ENCODE measurements around the gene ADCY3. TPM values are rescaled to one million over a fixed set of nuclear protein-coding genes. Genes with fewer than 3 reads are reported as not detected.

The ADCY3 gene
- total RNA-seq, 1 experiment from 2014 or later = 50.3 TPM

DNA sequence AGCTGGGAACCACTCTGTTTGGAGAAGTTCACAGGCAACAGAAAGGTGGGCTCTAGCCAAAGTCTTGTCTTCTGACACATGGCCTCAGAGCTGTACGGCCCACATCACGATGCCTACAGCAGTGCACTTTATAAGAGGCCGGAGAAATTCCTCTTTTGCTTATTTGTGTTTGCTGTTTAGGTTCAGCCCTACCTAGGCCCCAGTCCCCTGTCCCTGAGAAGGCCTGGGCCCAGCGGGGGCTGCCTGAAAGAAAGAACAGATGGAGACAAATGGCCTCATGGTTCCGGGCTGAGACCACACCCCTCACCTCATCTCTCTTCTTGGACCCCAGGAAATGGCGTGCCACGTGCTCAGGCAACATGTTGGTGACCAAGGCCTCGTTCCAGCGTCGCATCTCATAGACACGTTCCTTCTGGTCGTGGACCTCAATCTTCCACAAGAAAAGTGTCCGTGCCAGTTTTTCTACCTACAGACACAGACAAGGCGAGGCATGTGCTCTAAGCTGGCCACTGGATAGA lies 95.9 kb downstream of the ADCY3 start:
- no peak overlapping the region for H3K27ac Mint-ChIP-seq (ENCODE audit: low read depth, unreplicated experiment)
- no peaks in the 10 kb centered on the region for H3K9me3 Mint-ChIP-seq (ENCODE audit: unreplicated experiment)
- CTCF ChIA-PET = interaction anchor here (0.6 to 8.1 kb wide), 9 partner anchors 11 to 415 kb away, joined by 3 to 108 read pairs (median 3); partner anchors contain the start of genes CENPO and PTRHD1
- peaks cover 40% of the 10 kb centered on the region for H3K36me3 Mint-ChIP-seq (ENCODE audit: insufficient read depth, unreplicated experiment)
- no peaks in the 10 kb centered on the region for H3K4me1 Mint-ChIP-seq (ENCODE audit: insufficient read depth, unreplicated experiment)
- DNase-seq (ENCODE audit: unreplicated experiment) = no peak
- intact Hi-C loops (cut with micrococcal nuclease) = loop anchor here (10.0 kb wide), 1 partner anchor 599 kb away; no protein-coding TSS in a partner anchor
- no TSS peak for BruUV-seq (replicated peaks)
- no peaks in the 10 kb centered on the region for H3K27me3 Mint-ChIP-seq (ENCODE audit: insufficient read depth, unreplicated experiment)
- POLR2A ChIA-PET = no interaction called here
- TF ChIP-seq, protein P1, sequence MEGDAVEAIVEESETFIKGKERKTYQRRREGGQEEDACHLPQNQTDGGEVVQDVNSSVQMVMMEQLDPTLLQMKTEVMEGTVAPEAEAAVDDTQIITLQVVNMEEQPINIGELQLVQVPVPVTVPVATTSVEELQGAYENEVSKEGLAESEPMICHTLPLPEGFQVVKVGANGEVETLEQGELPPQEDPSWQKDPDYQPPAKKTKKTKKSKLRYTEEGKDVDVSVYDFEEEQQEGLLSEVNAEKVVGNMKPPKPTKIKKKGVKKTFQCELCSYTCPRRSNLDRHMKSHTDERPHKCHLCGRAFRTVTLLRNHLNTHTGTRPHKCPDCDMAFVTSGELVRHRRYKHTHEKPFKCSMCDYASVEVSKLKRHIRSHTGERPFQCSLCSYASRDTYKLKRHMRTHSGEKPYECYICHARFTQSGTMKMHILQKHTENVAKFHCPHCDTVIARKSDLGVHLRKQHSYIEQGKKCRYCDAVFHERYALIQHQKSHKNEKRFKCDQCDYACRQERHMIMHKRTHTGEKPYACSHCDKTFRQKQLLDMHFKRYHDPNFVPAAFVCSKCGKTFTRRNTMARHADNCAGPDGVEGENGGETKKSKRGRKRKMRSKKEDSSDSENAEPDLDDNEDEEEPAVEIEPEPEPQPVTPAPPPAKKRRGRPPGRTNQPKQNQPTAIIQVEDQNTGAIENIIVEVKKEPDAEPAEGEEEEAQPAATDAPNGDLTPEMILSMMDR (IDR thresholded peaks at IDR 0.05; ENCODE audit: unreplicated experiment) = no peak
- H3K4me3 Mint-ChIP-seq (ENCODE audit: unreplicated experiment) = no peak overlapping the region

DNA sequence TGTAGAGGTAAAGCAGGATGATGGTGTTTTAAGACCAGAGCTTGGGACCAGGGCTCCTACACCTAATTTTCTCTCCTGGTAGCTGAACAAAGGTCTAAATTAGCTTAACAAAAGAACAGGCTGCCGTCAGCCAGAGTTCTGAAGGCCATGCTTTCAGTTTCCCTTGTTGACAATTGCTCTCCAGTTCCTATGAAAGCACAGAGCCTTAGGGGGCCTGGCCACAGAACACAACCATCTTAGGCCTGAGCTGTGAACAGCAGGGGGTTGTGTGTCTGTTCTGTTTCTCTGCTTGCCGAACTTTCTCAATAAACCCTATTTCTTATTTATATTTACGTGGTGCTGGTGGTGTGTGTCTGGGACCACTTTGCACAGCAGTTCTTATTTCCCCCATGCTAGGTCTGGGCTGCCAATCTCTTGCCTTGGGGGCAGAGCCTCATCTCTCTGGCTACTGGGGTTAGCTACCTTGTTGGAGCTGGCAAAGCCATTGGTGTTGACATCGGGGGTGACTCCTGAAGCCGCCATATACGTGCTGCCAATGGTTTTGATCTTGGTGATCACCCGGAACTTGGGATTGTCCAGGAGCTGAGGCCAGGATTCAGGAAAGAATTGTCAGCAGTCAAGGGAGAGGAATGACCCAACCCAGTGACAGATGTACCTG lies 97.9 kb downstream of the ADCY3 start:
- H3K36me3 Mint-ChIP-seq (ENCODE audit: insufficient read depth, unreplicated experiment) = peaks cover 43% of the 10 kb centered on the region

DNA sequence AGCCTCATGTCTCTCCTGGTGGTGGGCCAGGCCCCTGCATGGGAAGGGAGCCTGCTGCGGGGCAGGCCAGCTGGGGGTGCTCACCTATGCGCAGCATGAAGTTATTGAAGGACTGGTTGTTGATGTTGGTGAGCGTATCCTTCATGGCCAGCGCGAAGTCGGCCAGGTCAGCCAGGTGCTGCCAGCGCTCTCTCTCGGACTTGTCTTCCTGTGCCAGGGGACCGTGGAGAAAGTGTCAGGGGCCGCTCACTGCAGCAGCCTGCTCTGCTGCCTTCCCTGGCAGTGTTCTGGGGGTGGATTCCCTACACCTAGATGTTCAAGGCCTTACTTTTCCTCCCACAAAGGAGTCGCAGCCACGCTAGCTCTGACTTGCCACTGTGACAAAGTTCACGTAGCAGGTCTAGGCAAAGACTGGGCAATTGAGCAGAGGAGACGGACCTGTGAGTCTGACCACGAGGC lies 98.6 kb downstream of the ADCY3 start:
- ChIA-PET POLR2A (no interaction called here), CTCF (interaction anchor here (0.8 to 0.9 kb wide), 2 partner anchors 10 to 411 kb away, joined by 3 to 5 read pairs; no protein-coding TSS in a partner anchor)
- no peak overlapping the region for H3K4me3 Mint-ChIP-seq (ENCODE audit: unreplicated experiment)
- TF ChIP-seq, protein P1 (IDR thresholded peaks at IDR 0.05; ENCODE audit: unreplicated experiment) = no peak
- BruUV-seq (replicated peaks) = no TSS peak
- peaks cover 50% of the 10 kb centered on the region for H3K36me3 Mint-ChIP-seq (ENCODE audit: insufficient read depth, unreplicated experiment)
- no peak for DNase-seq (ENCODE audit: unreplicated experiment)
- H3K27me3 Mint-ChIP-seq (ENCODE audit: insufficient read depth, unreplicated experiment) = no peaks in the 10 kb centered on the region
- H3K27ac Mint-ChIP-seq (ENCODE audit: low read depth, unreplicated experiment) = no peak overlapping the region
- intact Hi-C loops (cut with micrococcal nuclease) = loop anchor here (10.0 kb wide), 1 partner anchor 597 kb away; no protein-coding TSS in a partner anchor
- no peaks in the 10 kb centered on the region for H3K4me1 Mint-ChIP-seq (ENCODE audit: insufficient read depth, unreplicated experiment)
- H3K9me3 Mint-ChIP-seq (ENCODE audit: unreplicated experiment) = no peaks in the 10 kb centered on the region

More for the DNA sequence above, 97.9 kb downstream of the ADCY3 start:
- intact Hi-C loops (cut with micrococcal nuclease) = loop anchor here (10.0 kb wide), 1 partner anchor 597 kb away; no protein-coding TSS in a partner anchor
- Mint-ChIP-seq H3K4me1 (ENCODE audit: insufficient read depth, unreplicated experiment) (no peaks in the 10 kb centered on the region), H3K4me3 (ENCODE audit: unreplicated experiment) (no peak overlapping the region), H3K27ac (ENCODE audit: low read depth, unreplicated experiment) (no peak overlapping the region), H3K9me3 (ENCODE audit: unreplicated experiment) (no peaks in the 10 kb centered on the region), H3K27me3 (ENCODE audit: insufficient read depth, unreplicated experiment) (no peaks in the 10 kb centered on the region)
- TF ChIP-seq, protein P1 (IDR thresholded peaks at IDR 0.05; ENCODE audit: unreplicated experiment) = no peak
- CTCF ChIA-PET = interaction anchor here (0.9 kb wide), 1 partner anchor 412 kb away, joined by 5 read pairs; no protein-coding TSS in a partner anchor
- POLR2A ChIA-PET = no interaction called here
- DNase-seq (ENCODE audit: unreplicated experiment) = no peak
- BruUV-seq (replicated peaks) = no TSS peak

DNA sequence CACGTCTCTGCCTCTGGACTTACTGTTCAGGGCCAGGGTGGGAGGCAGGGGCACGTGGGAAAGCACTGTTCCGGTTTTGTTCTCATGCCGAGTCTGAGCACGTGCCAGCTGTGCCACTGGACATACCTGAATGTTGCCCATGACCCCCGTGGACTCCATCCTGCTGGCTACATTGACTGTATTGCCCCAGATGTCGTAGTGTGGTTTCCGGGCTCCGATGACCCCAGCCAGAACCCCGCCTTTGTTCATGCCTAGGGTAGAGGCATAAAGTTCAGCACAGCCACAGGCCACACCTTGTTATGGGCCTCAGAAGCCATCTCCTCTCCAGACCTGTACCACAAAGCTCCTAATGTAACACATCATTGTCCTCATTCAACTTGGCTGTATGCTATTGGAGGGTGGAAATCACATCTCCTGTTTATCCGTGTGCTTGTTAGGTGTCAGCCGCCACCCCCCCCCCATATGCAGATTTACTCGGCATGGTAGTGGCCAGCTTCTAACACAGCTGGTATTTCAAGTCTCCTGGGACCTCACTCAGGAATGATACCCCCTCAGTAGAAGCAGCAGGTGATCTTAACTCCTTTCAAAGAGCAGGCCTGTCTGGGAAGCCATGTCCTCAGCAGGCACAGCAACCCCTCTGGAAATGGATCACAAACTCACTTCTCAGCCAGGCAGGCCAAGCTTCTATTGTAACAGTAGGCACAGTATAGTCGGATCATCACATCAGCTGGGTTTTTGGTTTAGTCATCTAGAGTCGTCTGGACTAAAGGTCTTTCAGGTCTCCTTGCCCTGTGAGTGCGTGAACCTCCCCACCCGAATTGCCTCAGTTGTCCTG lies 99.2 kb downstream of the ADCY3 start:
- Mint-ChIP-seq H3K4me1 (ENCODE audit: insufficient read depth, unreplicated experiment) (no peaks in the 10 kb centered on the region), H3K36me3 (ENCODE audit: insufficient read depth, unreplicated experiment) (peaks cover 55% of the 10 kb centered on the region), H3K27me3 (ENCODE audit: insufficient read depth, unreplicated experiment) (no peaks in the 10 kb centered on the region), H3K27ac (ENCODE audit: low read depth, unreplicated experiment) (no peak overlapping the region), H3K4me3 (ENCODE audit: unreplicated experiment) (no peak overlapping the region), H3K9me3 (ENCODE audit: unreplicated experiment) (no peaks in the 10 kb centered on the region)
- intact Hi-C loops (cut with micrococcal nuclease) = loop anchor here (10.0 kb wide), 1 partner anchor 596 kb away; no protein-coding TSS in a partner anchor
- ChIA-PET POLR2A (no interaction called here), CTCF (interaction anchor here (0.8 to 1.5 kb wide), 2 partner anchors 11 to 411 kb away, joined by 3 to 6 read pairs; no protein-coding TSS in a partner anchor)
- no peak for DNase-seq (ENCODE audit: unreplicated experiment)
- BruUV-seq (replicated peaks) = no TSS peak
- TF ChIP-seq, protein P1 (IDR thresholded peaks at IDR 0.05; ENCODE audit: unreplicated experiment) = no peak
